SHP77 treated with DMSO at 0.1 percent for 48 hours (cell line): ENCODE data around the gene PIEZO2.
"Not testable (repeated sequence)": the region's sequence is repeated elsewhere in the genome, so short reads cannot be mapped to it uniquely, and the experiment has no call there.

Experiments
- DNase-seq: peaks from one replicate; lab custom pipeline; 2025; lab: John Stamatoyannopoulos, UW

The PIEZO2 gene

GRCh38 chr18:11149441-11150270, at the start of gene PIEZO2:
PIEZO2 (minus strand) TSS chr18:11149569; CDS start chr18:11148588, 981 bp downstream.
- no peak for DNase-seq

- no peak for DNase-seq
Observed at GRCh38 chr18:11183637-11184036, 34.3 kb upstream of the PIEZO2 start.

GRCh38 chr18:11181629-11182028, 32.3 kb upstream of the PIEZO2 start:
- DNase-seq, result not testable (repeated sequence)

- DNase-seq, result no peak
Observed at GRCh38 chr18:11179959-11180519, 30.7 kb upstream of the PIEZO2 start.

- no peak for DNase-seq
Observed at GRCh38 chr18:11178951-11179549, 29.7 kb upstream of the PIEZO2 start.

GRCh38 chr18:11177382-11177781, 28.0 kb upstream of the PIEZO2 start:
- DNase-seq, result no peak

GRCh38 chr18:11176481-11176881, 27.1 kb upstream of the PIEZO2 start:
- no peak for DNase-seq

GRCh38 chr18:11175266-11175979, 26.1 kb upstream of the PIEZO2 start:
- no peak for DNase-seq

GRCh38 chr18:11174179-11174578, 24.8 kb upstream of the PIEZO2 start:
- not testable (repeated sequence) for DNase-seq

GRCh38 chr18:11167778-11168177, 18.4 kb upstream of the PIEZO2 start:
- DNase-seq, result no peak

GRCh38 chr18:11165952-11166351, 16.6 kb upstream of the PIEZO2 start:
- DNase-seq, result no peak

GRCh38 chr18:11165138-11165537, 15.8 kb upstream of the PIEZO2 start:
- DNase-seq, result no peak

- DNase-seq, result no peak
Observed at GRCh38 chr18:11163665-11164064, 14.3 kb upstream of the PIEZO2 start.

GRCh38 chr18:11162889-11163288, 13.5 kb upstream of the PIEZO2 start:
- no peak for DNase-seq

- DNase-seq, result no peak
Observed at GRCh38 chr18:11162462-11162861, 13.1 kb upstream of the PIEZO2 start.

GRCh38 chr18:11160313-11160712, 10.9 kb upstream of the PIEZO2 start:
- no peak for DNase-seq

GRCh38 chr18:11159844-11160243, 10.5 kb upstream of the PIEZO2 start:
- no peak for DNase-seq

- no peak for DNase-seq
Observed at GRCh38 chr18:11156978-11157377, 7.6 kb upstream of the PIEZO2 start.

- no peak for DNase-seq
Observed at GRCh38 chr18:11155034-11155759, 5.8 kb upstream of the PIEZO2 start.

GRCh38 chr18:11154368-11154989, 5.1 kb upstream of the PIEZO2 start:
- DNase-seq, result no peak

GRCh38 chr18:11153097-11153496, 3.7 kb upstream of the PIEZO2 start:
- no peak for DNase-seq

GRCh38 chr18:11150271-11150615, 874 bp upstream of the PIEZO2 start:
- DNase-seq, result no peak
